HG03469 (cell line): ENCODE results near the gene VBP1.
"Not testable (repeated sequence)": the region's sequence is repeated elsewhere in the genome, so short reads cannot be mapped to it uniquely, and the experiment has no call there.

Source experiments
- ATAC-seq: cut with Tn5 transposase; IDR thresholded peaks from one replicate; pipeline ENCODE4 v1.9.1; 2021; ENCODE audit warnings: mild to moderate bottlenecking, moderate library complexity, moderate number of reproducible peaks; ENCODE audit not compliant: unreplicated experiment

The VBP1 gene

DNA sequence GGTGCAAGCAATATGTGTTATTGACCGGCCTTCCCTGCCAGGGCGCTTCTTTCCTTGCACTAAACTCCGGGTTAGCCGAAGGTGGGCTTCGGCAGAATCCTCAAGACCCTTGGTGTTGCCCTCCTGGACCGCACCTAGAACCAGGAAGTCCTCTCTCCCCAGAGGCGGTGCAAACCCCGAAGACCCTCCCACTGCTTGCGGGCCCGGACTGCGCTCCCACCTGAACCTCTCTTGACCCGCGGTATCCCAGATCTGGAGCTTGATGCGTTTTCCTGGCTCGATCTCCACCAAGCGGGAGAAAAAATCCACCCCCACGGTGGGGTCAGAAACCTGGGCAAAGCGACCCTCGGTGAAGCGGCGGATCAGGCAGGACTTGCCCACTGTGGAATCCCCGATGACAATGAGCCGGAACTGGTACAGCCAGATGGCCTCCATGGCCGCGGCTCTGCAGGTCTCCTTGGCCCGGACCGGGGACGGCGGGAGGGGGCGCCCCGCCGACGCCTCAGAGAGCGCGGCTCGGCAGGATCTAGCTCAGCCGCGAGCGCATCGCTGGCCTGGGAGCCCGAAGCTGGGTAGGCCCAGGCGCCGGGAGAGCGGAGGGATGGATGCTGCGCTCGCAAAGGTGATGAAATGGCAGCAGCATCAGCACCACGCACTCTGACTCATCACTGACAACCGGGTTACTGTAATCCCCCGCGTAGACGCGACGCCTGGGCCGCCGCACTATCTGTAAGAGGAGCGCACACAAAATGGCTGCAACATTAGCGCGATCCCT lies 47.8 kb downstream of the VBP1 start, which contains the start of gene RAB39B:
RAB39B (minus strand) TSS at position 638 of the 775 bp plus-strand sequence; CDS start at position 435, 203 bp downstream.
- ATAC-seq: peak; percentile 82

DNA sequence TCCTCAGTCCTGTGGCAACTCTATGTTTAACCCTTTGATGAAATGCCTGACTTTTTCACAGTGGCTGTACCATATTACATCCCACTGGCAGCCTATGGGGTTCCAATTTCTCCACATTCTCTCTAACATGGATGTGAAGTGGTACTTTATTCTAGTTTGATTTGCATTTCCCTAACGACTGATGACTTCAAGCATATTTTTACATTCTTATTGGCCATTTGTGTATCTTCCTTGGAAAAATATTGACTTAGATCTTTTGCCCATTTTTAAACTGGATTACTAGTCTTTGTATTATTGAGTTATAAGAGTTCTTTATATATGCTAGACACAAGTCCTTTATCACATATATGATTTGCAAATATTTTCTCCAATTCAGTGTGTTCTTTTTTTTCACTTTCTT lies 50.2 kb downstream of the VBP1 start:
- no peak for ATAC-seq

DNA sequence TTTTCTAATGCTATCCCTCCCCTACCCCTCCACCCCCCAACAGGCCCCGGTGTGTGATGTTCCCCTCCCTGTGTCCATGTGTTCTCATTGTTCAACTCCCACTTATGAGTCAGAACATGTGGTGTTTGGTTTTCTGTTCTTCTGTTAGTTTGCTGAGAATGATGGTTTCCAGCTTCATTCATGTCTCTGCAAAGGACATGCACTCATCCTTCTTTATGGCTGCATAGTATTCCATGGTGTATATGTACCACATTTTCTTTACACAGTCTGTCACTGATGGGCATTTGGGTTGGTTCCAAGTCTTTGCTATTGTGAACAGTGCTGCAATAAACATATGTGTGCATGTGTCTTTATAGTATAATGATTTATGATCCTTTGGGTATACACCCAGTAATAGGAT lies 51.7 kb downstream of the VBP1 start:
- ATAC-seq: not testable (repeated sequence)

- ATAC-seq: no peak
Observed at GRCh38 chrX:155270969-155271368, 54.7 kb downstream of the VBP1 start.

DNA sequence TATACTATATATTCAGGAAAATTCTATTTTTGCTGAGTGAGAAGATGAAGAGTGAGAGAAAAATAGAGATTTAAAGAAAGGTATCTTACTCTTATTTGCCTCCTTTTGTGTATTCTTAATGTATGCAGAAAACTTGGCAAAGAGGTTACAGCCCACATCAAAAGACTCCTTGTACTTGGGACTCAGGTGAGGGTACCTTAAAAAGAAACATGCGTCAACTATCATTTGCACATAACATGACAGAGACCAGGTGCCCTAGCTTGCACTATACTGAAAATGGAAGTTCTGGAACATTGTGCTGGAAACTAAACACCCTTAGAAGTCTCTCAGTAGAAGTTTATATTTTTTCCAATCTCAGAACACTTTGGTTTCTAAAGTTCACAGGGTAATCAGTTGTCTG lies 63.6 kb downstream of the VBP1 start:
- no peak for ATAC-seq
